B cell (primary cell): ENCODE data around the gene ZNF830. TPM values are rescaled to one million over a fixed set of nuclear protein-coding genes. Genes with fewer than 3 reads are reported as not detected.

ENCODE experiments used
- ATAC-seq: fragments of 200-7000 bp; cut with Tn5 transposase; one replicate; pipeline ENCODE4 v1.10.0; 2021; ENCODE audit warnings: low read depth, mild to moderate bottlenecking, moderate number of reproducible peaks, moderate library complexity
- CTCF ChIA-PET: fragments of 350-600 bp; sonication (Branson Sonifier 250); formaldehyde crosslinking; loops from one replicate; lab custom pipeline; 2021; ENCODE audit warnings: antibody characterized with exemption, inconsistent platforms; lab: Charles Lee
- POLR2A ChIA-PET: fragments of 350-600 bp; sonication (Branson Sonifier 250); formaldehyde crosslinking; loops from one replicate; lab custom pipeline; 2021; ENCODE audit warnings: antibody characterized with exemption; lab: Charles Lee
- DNase-seq: peaks from one replicate; pipeline ENCODE4 v3.0.0; 2013
- H2AFZ ChIP-seq: 2 replicates; pipeline ENCODE4 v1.6.1; 2012; ENCODE audit warnings: mild to moderate bottlenecking, low read depth, low read length; ENCODE audit not compliant: insufficient read depth, poor library complexity, severe bottlenecking
- H3K27ac ChIP-seq, 2 donors: 1 replicate in 1 of 2; 2 replicates in 1 of 2; pipeline ENCODE4 v1.5.1; 2012 to 2013; ENCODE audit warnings: low read length in 2 of 2, mild to moderate bottlenecking in 2 of 2, moderate library complexity in 1 of 2
- H3K27me3 ChIP-seq, 4 experiments: fragments of 200-600 bp in 1 of 4; sonication (generic) in 1 of 4; replicated peaks in 1 of 4; 1 replicate in 2 of 4; 2 replicates in 2 of 4; pipeline versions ENCODE4 v1.6.1 to v1.7.0; 2013 to 2016; ENCODE audit warnings: low read length in 3 of 4, mild to moderate bottlenecking in 2 of 4, mixed read lengths in 1 of 4, moderate library complexity in 1 of 4; ENCODE audit not compliant: insufficient read depth in 4 of 4, control insufficient read depth in 3 of 4; ENCODE audit errors: control extremely low read depth in 1 of 4
- H3K36me3 ChIP-seq, 2 experiments: replicated peaks in 1 of 2; 1 replicate in 1 of 2; 2 replicates in 1 of 2; pipeline versions ENCODE4 v1.6.1 to v1.7.1; 2013; ENCODE audit warnings: low read length in 1 of 2; ENCODE audit not compliant: insufficient read depth in 2 of 2, control insufficient read depth in 1 of 2; ENCODE audit errors: control extremely low read depth in 1 of 2, extremely low read depth in 1 of 2
- H3K4me1 ChIP-seq, 2 donors: fragments of 200-600 bp in 1 of 2; sonication (generic) in 1 of 2; 1 replicate in 1 of 2; 2 replicates in 1 of 2; pipeline versions ENCODE4 v1.5.1 to v1.6.1; 2013 to 2017; ENCODE audit warnings: low read length in 2 of 2; ENCODE audit not compliant: control insufficient read depth in 2 of 2, insufficient read depth in 2 of 2
- H3K4me2 ChIP-seq: replicated peaks from 2 replicates; pipeline ENCODE3; 2012; ENCODE audit warnings: mild to moderate bottlenecking, low read depth, low read length; ENCODE audit not compliant: poor library complexity, severe bottlenecking
- H3K4me3 ChIP-seq, 5 experiments: fragments of 200-600 bp in 1 of 5; sonication (generic) in 1 of 5; 1 replicate in 3 of 5; 2 replicates in 2 of 5; pipeline versions ENCODE4 v1.5.1 to v1.7.0; 2011 to 2016; ENCODE audit warnings: low read length in 4 of 5, mild to moderate bottlenecking in 4 of 5, low read depth in 2 of 5, control low read depth in 1 of 5, moderate library complexity in 1 of 5; ENCODE audit not compliant: insufficient read depth in 1 of 5; ENCODE audit errors: control extremely low read depth in 1 of 5, extremely low read depth in 1 of 5
- H3K79me2 ChIP-seq: fragments of 200-600 bp; sonication (generic); one replicate; pipeline ENCODE4 v1.6.0; 2016; ENCODE audit warnings: low read length; ENCODE audit not compliant: control insufficient read depth, insufficient read depth
- H3K9ac ChIP-seq: fragments of 200-600 bp; sonication (generic); 2 replicates; pipeline ENCODE4 v1.6.1; 2017; ENCODE audit warnings: mild to moderate bottlenecking, low read length, moderate library complexity
- H3K9me3 ChIP-seq, 3 donors: one replicate each; pipeline versions ENCODE4 v1.6.1 to v1.7.1; 2013; ENCODE audit warnings: low read length in 2 of 3; ENCODE audit not compliant: control insufficient read depth in 2 of 3, insufficient read depth in 1 of 3; ENCODE audit errors: control extremely low read depth in 1 of 3
- H4K20me1 ChIP-seq: 2 replicates; pipeline ENCODE4 v1.6.0; 2012; ENCODE audit warnings: mild to moderate bottlenecking, low read length; ENCODE audit not compliant: insufficient read depth, control insufficient read depth, poor library complexity, severe bottlenecking
- H3K27ac Mint-ChIP-seq: one replicate; pipeline ENCODE4 v1.8.0; 2021; ENCODE audit warnings: mixed read lengths
- H3K27me3 Mint-ChIP-seq: one replicate; pipeline ENCODE4 v1.8.0; 2021; ENCODE audit warnings: mixed read lengths
- H3K4me1 Mint-ChIP-seq: one replicate; pipeline ENCODE4 v1.8.0; 2021; ENCODE audit warnings: mixed read lengths
- H3K4me3 Mint-ChIP-seq: one replicate; pipeline ENCODE4 v1.8.0; 2021; ENCODE audit warnings: mixed read lengths
- H3K9me3 Mint-ChIP-seq: one replicate; pipeline ENCODE4 v1.8.0; 2022; ENCODE audit warnings: mixed read lengths; ENCODE audit not compliant: insufficient read depth
- EZH2 ChIP-seq: IDR thresholded peaks from 2 replicates; pipeline ENCODE4 v1.6.1; 2012; ENCODE audit warnings: borderline replicate concordance, low read depth, mild to moderate bottlenecking, moderate library complexity, low read length; ENCODE audit not compliant: insufficient read depth, poor library complexity, severe bottlenecking
- WGBS: methylation state at CpG from one replicate; pipeline ENCODE4 v1.1.5; 2013; ENCODE audit warnings: missing lambda C conversion rate; ENCODE audit not compliant: insufficient coverage; 5-methylcytosine and 5-hydroxymethylcytosine counted together
- intact Hi-C: fragments of 100-400 bp; cut with micrococcal nuclease; formaldehyde crosslinking; loops from one replicate; pipeline ENCODE4 v1.10.0; 2022
- polyA plus RNA-seq: library from polyadenylated mRNA; depleted of rRNA; stranded (reverse); fragments of >200 nt; gene quantifications from 2 replicates; pipeline ENCODE4 v1.2.3, GENCODE V29; 2012
- total RNA-seq, 2 donors: library from RNA; stranded (reverse); fragments of 120-200 nt in 1 of 2; gene quantifications; 1 replicate in 1 of 2; 2 replicates in 1 of 2; pipeline versions ENCODE4 v1.2.3 to v1.2.4, GENCODE V29; 2013 to 2022
- TF ChIP-seq, protein P1 (sequence below): fragments of 200-600 bp; IDR thresholded peaks from one replicate; pipeline ENCODE4 v1.8.0; 2022; ENCODE audit warnings: antibody characterized with exemption, mild to moderate bottlenecking

Gene ZNF830
- total and polyA plus RNA-seq, 2 donors (not counting 1 experiment from before 2014, with no cell fraction given), result 9.3 to 44.6 TPM

DNA sequence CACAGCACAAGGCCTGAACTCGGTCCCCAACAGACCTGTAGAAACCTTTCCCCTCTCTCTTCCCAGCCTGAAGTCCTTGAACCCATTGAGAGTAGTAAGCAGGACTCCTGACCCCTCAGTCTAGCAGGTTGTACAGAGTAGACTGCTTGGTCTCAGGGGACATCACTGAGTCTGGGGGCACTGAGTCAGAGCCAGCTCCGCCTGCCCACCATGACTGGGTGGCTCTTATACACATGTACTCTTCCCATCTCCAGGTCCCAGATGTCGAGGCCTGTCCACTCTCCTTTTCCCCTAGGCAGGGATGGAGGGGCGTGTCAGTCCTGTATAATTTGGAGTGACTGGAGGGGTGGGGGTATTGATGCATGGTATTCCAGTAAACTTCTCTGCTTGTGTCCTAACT is 42.4 kb downstream of the ZNF830 start:
- no peak for DNase-seq
- no peaks in the 10 kb centered on the region for H3K9me3 ChIP-seq
- H4K20me1 ChIP-seq, result no peaks in the 10 kb centered on the region
- Mint-ChIP-seq H3K4me1 (no peaks in the 10 kb centered on the region), H3K27ac (no peak overlapping the region), H3K9me3 (no peaks in the 10 kb centered on the region), H3K27me3 (no peaks in the 10 kb centered on the region), H3K4me3 (no peak overlapping the region)
- H3K4me2 ChIP-seq, result no peak overlapping the region
- H3K27ac ChIP-seq, result no peak overlapping the region
- WGBS, result no CpG with 5 or more reads among the region's 4 CpGs
- no peaks in the 10 kb centered on the region for H3K79me2 ChIP-seq
- TF ChIP-seq EZH2, result no peak
- TF ChIP-seq, protein P1, sequence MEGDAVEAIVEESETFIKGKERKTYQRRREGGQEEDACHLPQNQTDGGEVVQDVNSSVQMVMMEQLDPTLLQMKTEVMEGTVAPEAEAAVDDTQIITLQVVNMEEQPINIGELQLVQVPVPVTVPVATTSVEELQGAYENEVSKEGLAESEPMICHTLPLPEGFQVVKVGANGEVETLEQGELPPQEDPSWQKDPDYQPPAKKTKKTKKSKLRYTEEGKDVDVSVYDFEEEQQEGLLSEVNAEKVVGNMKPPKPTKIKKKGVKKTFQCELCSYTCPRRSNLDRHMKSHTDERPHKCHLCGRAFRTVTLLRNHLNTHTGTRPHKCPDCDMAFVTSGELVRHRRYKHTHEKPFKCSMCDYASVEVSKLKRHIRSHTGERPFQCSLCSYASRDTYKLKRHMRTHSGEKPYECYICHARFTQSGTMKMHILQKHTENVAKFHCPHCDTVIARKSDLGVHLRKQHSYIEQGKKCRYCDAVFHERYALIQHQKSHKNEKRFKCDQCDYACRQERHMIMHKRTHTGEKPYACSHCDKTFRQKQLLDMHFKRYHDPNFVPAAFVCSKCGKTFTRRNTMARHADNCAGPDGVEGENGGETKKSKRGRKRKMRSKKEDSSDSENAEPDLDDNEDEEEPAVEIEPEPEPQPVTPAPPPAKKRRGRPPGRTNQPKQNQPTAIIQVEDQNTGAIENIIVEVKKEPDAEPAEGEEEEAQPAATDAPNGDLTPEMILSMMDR, result no peak
- CTCF ChIA-PET, result no interaction called here
- peaks cover 0 to 21% of the 10 kb centered on the region in 2 experiments for H3K36me3 ChIP-seq
- ATAC-seq, result no peak
- H3K4me1 ChIP-seq, result no peaks in the 10 kb centered on the region
- no peaks in the 10 kb centered on the region for H3K27me3 ChIP-seq
- intact Hi-C loops, result no loop called here
- H3K9ac ChIP-seq, result no peak overlapping the region
- no peak overlapping the region for H3K4me3 ChIP-seq
- POLR2A ChIA-PET, result no interaction called here
- H2AFZ ChIP-seq, result no peak overlapping the region

- H3K79me2 ChIP-seq, result no peaks in the 10 kb centered on the region
- 100% methylated on average over 4 of the region's 4 CpGs for WGBS
- no peaks in the 10 kb centered on the region for H4K20me1 ChIP-seq
- H3K4me2 ChIP-seq, result no peak overlapping the region
- Mint-ChIP-seq H3K4me1 (no peaks in the 10 kb centered on the region), H3K27ac (no peak overlapping the region), H3K27me3 (no peaks in the 10 kb centered on the region), H3K4me3 (no peak overlapping the region), H3K9me3 (no peaks in the 10 kb centered on the region)
- ATAC-seq, result no peak
- no peak overlapping the region for H3K27ac ChIP-seq
- no peak for DNase-seq
- intact Hi-C loops, result no loop called here
- ChIA-PET CTCF (interaction anchor here (0.6 to 1.4 kb wide), 2 partner anchors 39 to 83 kb away, joined by 4 to 5 read pairs; no protein-coding TSS in a partner anchor), POLR2A (no interaction called here)
- H3K36me3 ChIP-seq, result peaks cover 5 to 25% of the 10 kb centered on the region in 2 experiments
- H3K27me3 ChIP-seq, result no peaks in the 10 kb centered on the region
- TF ChIP-seq EZH2, result no peak
- TF ChIP-seq, protein P1, result no peak
- no peaks in the 10 kb centered on the region for H3K9me3 ChIP-seq
- no peak overlapping the region for H3K4me3 ChIP-seq
- no peak overlapping the region for H2AFZ ChIP-seq
- H3K4me1 ChIP-seq, result no peaks in the 10 kb centered on the region
- no peak overlapping the region for H3K9ac ChIP-seq
Measured at GRCh38 chr17:35006345-35006744, 45.0 kb downstream of the ZNF830 start.
